HepG2 (cell line): ENCODE measurements around the gene L3MBTL4. TPM values are rescaled to one million over a fixed set of nuclear protein-coding genes. Genes with fewer than 3 reads are reported as not detected.

Experiments used
- ATAC-seq: fragments of 200-7000 bp; cut with Tn5 transposase; 3 replicates; pipeline ENCODE4 v1.9.1; 2020; ENCODE audit warnings: mild to moderate bottlenecking, moderate library complexity
- BruUV-seq: library from RNA; stranded (reverse); fragments of 400-500 nt; replicated peaks from 2 replicates; lab custom pipeline; 2021; lab: Mats Ljungman, UMichigan
- CTCF ChIA-PET: fragments of 300-600 bp; formaldehyde crosslinking; extraction: SDS; loops from one replicate; lab custom pipeline; 2021; ENCODE audit warnings: low total read pairs, inconsistent platforms, low intra/inter-chr PET ratio; lab: Yijun Ruan, JAX
- POLR2A ChIA-PET: fragments of 350-600 bp; sonication (Branson Sonifier 250); formaldehyde crosslinking; loops from one replicate; lab custom pipeline; 2020; ENCODE audit warnings: antibody characterized with exemption, inconsistent platforms; lab: Yijun Ruan, JAX
- DNase-seq: peaks from one replicate; pipeline ENCODE4 v3.0.0-alpha.2; 2015; ENCODE audit warnings: low spot score
- FAIRE-seq: peaks from 3 replicates; lab custom pipeline; 2011; peaks lifted over from hg19 to GRCh38; lab: Jason Lieb, UNC
- H2AFZ ChIP-seq: one replicate; pipeline ENCODE4 v1.6.1; 2011; ENCODE audit warnings: low read length, inconsistent platforms
- H3K27ac ChIP-seq: fragments of 300-600 bp; 3 replicates; pipeline ENCODE4 v1.8.0; 2011; ENCODE audit warnings: mixed run types, mild to moderate bottlenecking, mixed read lengths, low read length, inconsistent platforms; ENCODE audit not compliant: insufficient read depth; ENCODE audit errors: extremely low read length
- H3K27me3 ChIP-seq, 2 experiments: fragments of 200-600 bp in 1 of 2; 2 replicates in 1 of 2; 3 replicates in 1 of 2; pipeline versions ENCODE4 v1.6.0 to v1.8.0; 2011; ENCODE audit warnings: low read length in 2 of 2, mild to moderate bottlenecking in 2 of 2, moderate library complexity in 2 of 2, inconsistent platforms in 1 of 2; ENCODE audit not compliant: insufficient read depth in 2 of 2, control insufficient read depth in 1 of 2
- H3K36me3 ChIP-seq, 2 experiments: fragments of 200-600 bp in 1 of 2; replicated peaks in 1 of 2; 2 replicates in 1 of 2; 3 replicates in 1 of 2; pipeline versions ENCODE4 v1.5.1 to v1.8.0; 2011; ENCODE audit warnings: low read length in 2 of 2, inconsistent platforms in 1 of 2; ENCODE audit not compliant: insufficient read depth in 2 of 2, control insufficient read depth in 1 of 2
- H3K4me1 ChIP-seq: 2 replicates; pipeline ENCODE4 v1.5.1; 2012; ENCODE audit warnings: low read length, inconsistent platforms; ENCODE audit not compliant: insufficient read depth
- H3K4me2 ChIP-seq: 2 replicates; pipeline ENCODE4 v1.6.0; 2011; ENCODE audit warnings: low read depth, low read length, inconsistent platforms
- H3K4me3 ChIP-seq, 3 experiments: fragments of 200-600 bp in 1 of 3; sonication (generic), shearing (Covaris generic) in 1 of 3; replicated peaks in 1 of 3; 2 replicates each; pipeline ENCODE4 v1.5.1; 2011 to 2016; ENCODE audit warnings: low read length in 3 of 3, inconsistent platforms in 2 of 3, low read depth in 2 of 3, mild to moderate bottlenecking in 2 of 3, control low read depth in 1 of 3, mixed read lengths in 1 of 3; ENCODE audit not compliant: insufficient read depth in 1 of 3
- H3K79me2 ChIP-seq: one replicate; pipeline ENCODE4 v1.6.1; 2011; ENCODE audit warnings: low read length, inconsistent platforms; ENCODE audit not compliant: insufficient read depth
- H3K9ac ChIP-seq: 2 replicates; pipeline ENCODE4 v1.6.0; 2011; ENCODE audit warnings: mild to moderate bottlenecking, low read depth, low read length, inconsistent platforms; ENCODE audit not compliant: insufficient read depth
- H3K9me3 ChIP-seq: 2 replicates; pipeline ENCODE4 v1.5.1; 2012; ENCODE audit warnings: mild to moderate bottlenecking, low read length
- H4K20me1 ChIP-seq: 2 replicates; pipeline ENCODE4 v1.6.0; 2011; ENCODE audit warnings: inconsistent platforms, mild to moderate bottlenecking, low read length, moderate library complexity; ENCODE audit not compliant: insufficient read depth
- MYNN ChIP-seq: sonication (generic); formaldehyde crosslinking; IDR thresholded peaks from 2 replicates; pipeline ENCODE4 v1.4.0; 2020; ENCODE audit warnings: mild to moderate bottlenecking, low read depth, missing genetic modification reagents
- NFATC3 ChIP-seq: sonication (generic); formaldehyde crosslinking; IDR thresholded peaks from 2 replicates; pipeline ENCODE4 v1.5.1; 2020; ENCODE audit warnings: mild to moderate bottlenecking, missing genetic modification reagents
- RCOR2 ChIP-seq: IDR thresholded peaks from 2 replicates; pipeline ENCODE4 v1.6.1; 2016; ENCODE audit warnings: missing biosample characterization, missing genetic modification reagents
- RFX3 ChIP-seq: IDR thresholded peaks from 2 replicates; pipeline ENCODE4 v1.6.1; 2016; ENCODE audit warnings: missing biosample characterization, missing genetic modification reagents
- WGBS: methylation state at CpG from one replicate; pipeline ENCODE4 v1.1.6; 2017; ENCODE audit warnings: low lambda C conversion rate; 5-methylcytosine and 5-hydroxymethylcytosine counted together
- in situ Hi-C: cut with HindIII; loops from 2 replicates; pipeline ENCODE4 v1.10.0; 2017; ENCODE audit warnings: low pct_unique_long_range_greater_than_20kb; ENCODE audit not compliant: extremely low pct_ligation_motif_present
- intact Hi-C: fragments of 100-400 bp; cut with micrococcal nuclease; formaldehyde crosslinking; loops from one replicate; pipeline ENCODE4 v1.10.0; 2022; ENCODE audit not compliant: unreplicated experiment
- polyA plus RNA-seq, 8 experiments: library from polyadenylated mRNA; depleted of rRNA in 3 of 8; stranded (reverse) in 7 of 8; unstranded in 1 of 8; fragments of >200 nt; fragmentation: Illumina TruSeq in 4 of 8; extraction: Trizol in 4 of 8; gene quantifications; 2 replicates each; pipeline versions ENCODE4 v1.2.1 to v1.2.3, GENCODE V29; 2011 to 2016; ENCODE audit warnings: low read depth in 4 of 8, missing spikeins in 1 of 8, mixed read lengths in 1 of 8; ENCODE audit not compliant: insufficient read depth in 1 of 8
- total RNA-seq, 5 experiments: library from RNA; depleted of rRNA; stranded (reverse); fragments of >200 nt; fragmentation: Illumina TruSeq; extraction: Trizol; gene quantifications; 2 replicates each; pipeline ENCODE4 v1.2.3, GENCODE V29; 2016; ENCODE audit warnings: low read depth in 1 of 5
- TF ChIP-seq, protein P1 (sequence below): sonication (generic); formaldehyde crosslinking; IDR thresholded peaks from 2 replicates; pipeline ENCODE4 v1.4.0; 2020; ENCODE audit warnings: mild to moderate bottlenecking, missing genetic modification reagents
- TF ChIP-seq, protein P2 (sequence below): sonication (generic); formaldehyde crosslinking; IDR thresholded peaks from 2 replicates; pipeline ENCODE4 v1.4.0; 2020; ENCODE audit warnings: mild to moderate bottlenecking, missing genetic modification reagents, borderline replicate concordance

L3MBTL4 gene
- total and polyA plus RNA-seq, 2 of the 13 experiments (the other 11 are each of a cell fraction or from before 2014, with no cell fraction given), result 10.8 to 13.3 TPM

DNA sequence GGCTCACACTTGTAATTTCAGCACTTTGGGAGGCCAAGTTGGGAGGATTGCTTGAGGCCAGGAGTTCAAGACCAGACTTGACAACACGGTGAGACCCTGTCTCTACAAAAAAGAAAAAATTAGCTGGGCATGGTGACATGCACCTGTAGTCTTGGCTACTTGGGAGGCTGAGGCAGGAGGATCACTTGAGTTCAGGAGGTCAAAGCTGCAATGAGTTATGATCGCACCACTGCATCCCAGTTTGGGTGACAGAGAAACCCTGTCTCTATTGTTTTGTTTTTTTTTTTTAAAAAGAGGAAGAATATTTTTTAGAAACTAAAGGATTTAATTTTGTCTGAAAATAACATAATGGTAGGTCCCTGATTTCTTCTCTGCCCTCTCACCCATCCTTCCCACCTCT, 440.0 kb downstream of the L3MBTL4 start:
- Histone ChIP-seq H4K20me1 (no peaks in the 10 kb centered on the region), H3K79me2 (no peaks in the 10 kb centered on the region), H3K4me2 (no peak overlapping the region), H3K36me3 (peaks cover 3 to 5% of the 10 kb centered on the region in 2 experiments; a peak in 3 of 5 replicates)
- POLR2A ChIA-PET, result no interaction called here
- no peak for ATAC-seq
- intact Hi-C loops, result no loop called here
- TF ChIP-seq, protein P1, sequence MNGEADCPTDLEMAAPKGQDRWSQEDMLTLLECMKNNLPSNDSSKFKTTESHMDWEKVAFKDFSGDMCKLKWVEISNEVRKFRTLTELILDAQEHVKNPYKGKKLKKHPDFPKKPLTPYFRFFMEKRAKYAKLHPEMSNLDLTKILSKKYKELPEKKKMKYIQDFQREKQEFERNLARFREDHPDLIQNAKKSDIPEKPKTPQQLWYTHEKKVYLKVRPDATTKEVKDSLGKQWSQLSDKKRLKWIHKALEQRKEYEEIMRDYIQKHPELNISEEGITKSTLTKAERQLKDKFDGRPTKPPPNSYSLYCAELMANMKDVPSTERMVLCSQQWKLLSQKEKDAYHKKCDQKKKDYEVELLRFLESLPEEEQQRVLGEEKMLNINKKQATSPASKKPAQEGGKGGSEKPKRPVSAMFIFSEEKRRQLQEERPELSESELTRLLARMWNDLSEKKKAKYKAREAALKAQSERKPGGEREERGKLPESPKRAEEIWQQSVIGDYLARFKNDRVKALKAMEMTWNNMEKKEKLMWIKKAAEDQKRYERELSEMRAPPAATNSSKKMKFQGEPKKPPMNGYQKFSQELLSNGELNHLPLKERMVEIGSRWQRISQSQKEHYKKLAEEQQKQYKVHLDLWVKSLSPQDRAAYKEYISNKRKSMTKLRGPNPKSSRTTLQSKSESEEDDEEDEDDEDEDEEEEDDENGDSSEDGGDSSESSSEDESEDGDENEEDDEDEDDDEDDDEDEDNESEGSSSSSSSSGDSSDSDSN (CRISPR knock-in tag), result no peak
- no peak for TF ChIP-seq MYNN (CRISPR knock-in tag)
- no peak for TF ChIP-seq RCOR2 (CRISPR knock-in tag)
- TF ChIP-seq RFX3, result no peak
- TF ChIP-seq, all 625 proteins: peak for 0
- Histone ChIP-seq H3K9ac (no peak overlapping the region), H3K9me3 (no peaks in the 10 kb centered on the region), H3K4me3 (no peak overlapping the region), H2AFZ (no peak overlapping the region), H3K27me3 (no peaks in the 10 kb centered on the region), H3K27ac (no peak overlapping the region), H3K4me1 (peaks cover 36% of the 10 kb centered on the region)
- WGBS, result 97% methylated on average over 2 of the region's 2 CpGs
- DNase-seq (no peak), FAIRE-seq (no peak)
- BruUV-seq, result no TSS peak
- CTCF ChIA-PET, result no interaction called here
- in situ Hi-C loops, result no loop called here

GRCh38 chr18:5973099-5973498, 441.6 kb downstream of the L3MBTL4 start:
- DNase-seq, result no peak
- CTCF ChIA-PET, result no interaction called here

More at GRCh38 chr18:5973099-5973498, 441.6 kb downstream of the L3MBTL4 start:
- peaks cover 41% of the 10 kb centered on the region for H3K4me1 ChIP-seq
- H3K9me3 ChIP-seq, result no peaks in the 10 kb centered on the region
- no TSS peak for BruUV-seq
- ATAC-seq (no peak), FAIRE-seq (no peak)
- no peak overlapping the region for H2AFZ ChIP-seq
- H3K4me2 ChIP-seq, result no peak overlapping the region
- H3K79me2 ChIP-seq, result no peaks in the 10 kb centered on the region
- intact Hi-C loops (no loop called here), in situ Hi-C loops (no loop called here)
- no peak overlapping the region for H3K4me3 ChIP-seq
- POLR2A ChIA-PET, result no interaction called here
- no peak overlapping the region for H3K27ac ChIP-seq
- H3K27me3 ChIP-seq, result no peaks in the 10 kb centered on the region
- 100% methylated on average over 3 of the region's 3 CpGs for WGBS
- no peaks in the 10 kb centered on the region for H4K20me1 ChIP-seq
- TF ChIP-seq NFATC3, result no peak
- TF ChIP-seq, protein P2, sequence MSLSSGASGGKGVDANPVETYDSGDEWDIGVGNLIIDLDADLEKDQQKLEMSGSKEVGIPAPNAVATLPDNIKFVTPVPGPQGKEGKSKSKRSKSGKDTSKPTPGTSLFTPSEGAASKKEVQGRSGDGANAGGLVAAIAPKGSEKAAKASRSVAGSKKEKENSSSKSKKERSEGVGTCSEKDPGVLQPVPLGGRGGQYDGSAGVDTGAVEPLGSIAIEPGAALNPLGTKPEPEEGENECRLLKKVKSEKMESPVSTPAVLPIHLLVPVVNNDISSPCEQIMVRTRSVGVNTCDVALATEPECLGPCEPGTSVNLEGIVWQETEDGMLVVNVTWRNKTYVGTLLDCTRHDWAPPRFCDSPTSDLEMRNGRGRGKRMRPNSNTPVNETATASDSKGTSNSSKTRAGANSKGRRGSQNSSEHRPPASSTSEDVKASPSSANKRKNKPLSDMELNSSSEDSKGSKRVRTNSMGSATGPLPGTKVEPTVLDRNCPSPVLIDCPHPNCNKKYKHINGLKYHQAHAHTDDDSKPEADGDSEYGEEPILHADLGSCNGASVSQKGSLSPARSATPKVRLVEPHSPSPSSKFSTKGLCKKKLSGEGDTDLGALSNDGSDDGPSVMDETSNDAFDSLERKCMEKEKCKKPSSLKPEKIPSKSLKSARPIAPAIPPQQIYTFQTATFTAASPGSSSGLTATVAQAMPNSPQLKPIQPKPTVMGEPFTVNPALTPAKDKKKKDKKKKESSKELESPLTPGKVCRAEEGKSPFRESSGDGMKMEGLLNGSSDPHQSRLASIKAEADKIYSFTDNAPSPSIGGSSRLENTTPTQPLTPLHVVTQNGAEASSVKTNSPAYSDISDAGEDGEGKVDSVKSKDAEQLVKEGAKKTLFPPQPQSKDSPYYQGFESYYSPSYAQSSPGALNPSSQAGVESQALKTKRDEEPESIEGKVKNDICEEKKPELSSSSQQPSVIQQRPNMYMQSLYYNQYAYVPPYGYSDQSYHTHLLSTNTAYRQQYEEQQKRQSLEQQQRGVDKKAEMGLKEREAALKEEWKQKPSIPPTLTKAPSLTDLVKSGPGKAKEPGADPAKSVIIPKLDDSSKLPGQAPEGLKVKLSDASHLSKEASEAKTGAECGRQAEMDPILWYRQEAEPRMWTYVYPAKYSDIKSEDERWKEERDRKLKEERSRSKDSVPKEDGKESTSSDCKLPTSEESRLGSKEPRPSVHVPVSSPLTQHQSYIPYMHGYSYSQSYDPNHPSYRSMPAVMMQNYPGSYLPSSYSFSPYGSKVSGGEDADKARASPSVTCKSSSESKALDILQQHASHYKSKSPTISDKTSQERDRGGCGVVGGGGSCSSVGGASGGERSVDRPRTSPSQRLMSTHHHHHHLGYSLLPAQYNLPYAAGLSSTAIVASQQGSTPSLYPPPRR (CRISPR knock-in tag), result no peak
- peaks cover 3 to 5% of the 10 kb centered on the region in 2 experiments; a peak in 3 of 5 replicates for H3K36me3 ChIP-seq
- no peak overlapping the region for H3K9ac ChIP-seq
